ENCODE data around the gene ADAMTS13.
"Not testable (repeated sequence)": the region's sequence is repeated elsewhere in the genome, so short reads cannot be mapped to it uniquely, and the experiment has no call there.

Gene ADAMTS13

DNA sequence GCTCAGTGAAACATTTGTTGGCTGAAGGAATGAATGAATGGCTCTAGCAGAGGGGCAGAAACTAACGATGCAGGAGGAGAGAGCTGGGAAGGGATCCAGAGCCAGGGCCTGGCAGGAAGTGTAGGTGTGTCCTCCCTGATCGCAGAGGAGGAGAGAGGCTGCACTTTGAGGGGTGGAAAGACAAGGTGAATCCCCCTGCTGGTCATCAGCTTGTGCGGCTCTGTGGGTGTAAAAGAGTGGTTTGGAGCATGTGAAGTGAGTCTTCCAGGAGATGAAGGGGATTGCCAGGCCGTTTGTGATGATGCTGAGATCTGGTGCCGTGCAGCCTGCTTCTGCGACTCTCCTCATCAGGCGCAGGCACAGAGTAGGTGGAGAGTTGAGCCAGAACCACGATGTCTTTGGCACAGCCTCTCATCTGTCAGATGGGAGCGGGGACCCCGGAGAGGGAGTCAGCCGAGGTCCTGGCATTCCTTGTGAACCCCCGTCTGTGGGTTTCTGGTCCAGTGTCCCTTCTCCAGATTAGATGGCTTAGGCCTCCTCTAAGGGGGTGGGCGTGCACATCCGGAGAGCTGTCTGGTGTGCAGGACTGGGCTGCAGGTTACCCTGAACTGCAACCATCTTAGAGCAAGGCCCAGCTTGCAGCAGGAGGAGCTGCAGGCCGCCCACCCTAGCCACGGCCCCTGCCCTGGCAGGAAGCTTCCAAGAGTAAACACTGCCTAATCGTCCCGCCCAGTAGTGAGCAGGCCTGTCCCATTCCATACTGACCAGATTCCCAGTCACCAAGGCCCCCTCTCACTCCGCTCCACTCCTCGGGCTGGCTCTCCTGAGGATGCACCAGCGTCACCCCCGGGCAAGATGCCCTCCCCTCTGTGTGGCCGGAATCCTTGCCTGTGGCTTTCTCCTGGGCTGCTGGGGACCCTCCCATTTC is at the start of gene ADAMTS13:
Gene ADAMTS13, plus strand, starts transcription at position 753 of the 928 bp plus-strand sequence. Its CDS starts 77 bp downstream, at position 830.
- peak; percentile 57 to 62 for DNase-seq (ENCODE audit: low read depth in 2 of 2)

- no peak for DNase-seq (ENCODE audit: low read depth in 2 of 2)
Observed at GRCh38 chr9:133374612-133375115, 47.5 kb upstream of the ADAMTS13 start.

DNA sequence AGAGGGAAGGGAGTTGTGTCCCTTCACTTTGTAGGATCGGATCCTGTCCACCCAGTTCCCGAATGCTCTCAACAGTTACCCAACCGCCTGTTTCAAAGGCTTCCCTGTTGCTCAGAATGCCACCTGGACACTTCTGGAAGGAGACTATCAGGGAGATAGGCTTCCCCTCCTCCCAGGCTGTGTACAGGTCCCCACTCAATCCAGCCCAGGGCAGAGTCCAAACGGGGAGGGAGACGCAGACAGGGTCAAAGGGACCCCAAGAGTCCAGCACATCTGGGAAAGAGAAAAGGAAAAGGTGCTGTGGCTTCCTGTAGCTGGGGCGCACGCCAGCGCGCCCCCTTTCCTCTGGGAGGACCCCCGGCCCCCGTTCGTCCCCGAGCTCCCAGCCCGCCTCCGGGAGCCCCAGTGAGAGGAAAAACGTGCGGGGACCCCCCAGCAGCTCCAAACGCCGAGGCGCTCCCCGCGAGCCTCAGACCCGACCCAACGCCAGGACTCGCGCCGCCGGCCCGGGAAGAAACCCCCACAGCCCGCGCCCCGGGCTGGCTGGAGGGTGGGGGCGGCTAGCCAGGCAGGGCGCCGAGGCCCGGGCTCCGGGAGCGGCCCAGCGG is 46.9 kb upstream of the ADAMTS13 start:
- no peak for DNase-seq (ENCODE audit: low read depth in 2 of 2)

DNA sequence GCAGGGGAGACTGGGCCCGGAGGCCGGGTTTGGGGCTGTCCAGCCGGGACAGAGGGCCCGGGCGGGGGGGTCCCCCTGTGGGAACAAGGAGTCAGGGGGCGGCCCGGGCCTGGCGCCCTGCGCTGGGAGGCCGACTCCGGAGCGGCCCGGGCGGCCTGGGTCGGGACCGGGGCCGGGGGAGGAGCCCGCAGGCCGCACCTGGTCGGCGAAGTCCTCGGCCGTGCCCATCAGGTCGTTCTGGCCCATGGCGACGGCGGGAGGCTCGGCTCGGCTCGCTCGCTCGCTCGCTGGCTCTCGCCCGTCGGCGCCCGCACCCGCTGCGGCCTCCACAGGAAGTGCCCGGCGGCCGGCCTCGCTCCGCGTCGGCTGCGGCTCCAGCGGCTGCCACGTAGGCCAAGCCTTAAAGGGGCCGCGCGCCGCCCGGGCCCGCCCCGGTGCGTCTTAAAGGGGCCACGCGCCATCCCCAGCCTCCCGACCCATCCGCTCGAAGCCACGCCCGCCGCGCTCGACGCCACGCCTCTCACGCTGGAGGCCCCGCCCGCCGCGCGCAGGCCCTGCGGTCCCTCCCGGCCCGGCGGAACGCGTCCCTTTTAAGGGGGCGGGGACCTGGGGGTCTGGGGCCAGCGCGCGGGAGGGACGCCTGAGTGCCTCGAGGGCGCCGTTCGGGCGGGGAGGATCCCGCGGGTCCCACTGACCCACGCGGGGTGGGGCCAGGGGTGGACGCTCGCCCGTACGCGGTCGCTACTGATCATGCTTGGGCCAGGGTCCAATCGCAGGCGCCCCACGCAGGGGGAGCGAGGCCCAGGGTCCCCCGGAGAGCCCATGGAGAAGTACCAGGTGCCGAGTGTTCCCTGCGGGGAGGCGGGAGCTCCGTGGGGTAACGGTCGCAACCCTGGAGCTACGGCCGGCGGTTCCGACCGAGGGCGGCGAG is 46.2 kb upstream of the ADAMTS13 start, which contains the start of the genes STKLD1 and SURF4:
Gene STKLD1, plus strand, starts transcription at position 643 of the 931 bp plus-strand sequence. Its CDS starts 108 bp downstream, at position 751.
Gene SURF4, minus strand, starts transcription at position 337 of the 931 bp plus-strand sequence. Its CDS starts 91 bp downstream, at position 246.
- DNase-seq (ENCODE audit: low read depth in 2 of 2) = peak; percentile 94 to 96

DNA sequence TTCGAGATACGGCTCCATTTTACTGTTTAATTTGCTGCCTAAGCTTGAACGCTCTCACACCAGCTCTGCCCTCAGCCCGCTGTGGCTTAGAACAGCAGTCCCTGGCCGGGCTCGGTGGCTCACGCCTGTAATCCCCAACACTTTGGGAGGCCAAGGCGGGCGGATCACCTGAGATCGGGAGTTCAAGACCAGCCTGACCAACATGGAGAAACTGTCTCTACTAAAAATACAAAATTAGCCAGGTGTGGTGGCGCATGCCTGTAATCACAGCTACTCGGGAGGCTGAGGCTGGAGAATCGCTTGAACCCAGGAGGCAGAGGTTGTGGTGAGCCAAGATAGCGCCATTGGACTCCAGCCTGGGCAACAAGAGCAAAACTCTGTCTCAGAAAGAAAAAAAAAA is 44.9 kb upstream of the ADAMTS13 start:
- not testable (repeated sequence) for DNase-seq (ENCODE audit: low read depth in 2 of 2)

DNA sequence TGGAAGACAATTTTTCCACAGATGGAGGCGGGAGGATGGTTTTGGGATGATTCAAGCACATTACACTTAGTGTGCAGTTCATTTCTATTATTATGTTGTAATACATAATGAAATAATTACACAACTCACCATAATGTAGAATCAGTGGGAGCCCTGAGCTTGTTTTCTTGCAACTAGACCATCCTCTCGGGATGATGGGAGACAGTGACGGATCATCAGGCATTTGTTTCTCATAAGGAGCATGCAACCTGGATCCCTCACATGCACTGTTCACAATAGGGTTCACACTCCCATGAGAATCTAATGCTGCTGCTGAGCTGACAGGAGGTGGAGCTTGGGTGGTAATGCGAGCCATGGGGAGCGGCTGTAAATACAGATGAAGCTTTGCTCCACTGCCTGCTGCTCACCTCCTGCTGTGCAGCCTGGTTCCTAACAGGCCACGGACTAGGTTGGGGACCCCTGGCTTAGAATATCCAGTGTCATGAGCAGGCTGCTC is 44.4 kb upstream of the ADAMTS13 start:
- no peak for DNase-seq (ENCODE audit: low read depth in 2 of 2)

GRCh38 chr9:133378408-133378962 is 43.7 kb upstream of the ADAMTS13 start:
- DNase-seq (ENCODE audit: low read depth in 2 of 2) = no peak

- DNase-seq (ENCODE audit: low read depth in 2 of 2) = no peak
Observed at GRCh38 chr9:133379153-133380086, 42.7 kb upstream of the ADAMTS13 start.

DNA sequence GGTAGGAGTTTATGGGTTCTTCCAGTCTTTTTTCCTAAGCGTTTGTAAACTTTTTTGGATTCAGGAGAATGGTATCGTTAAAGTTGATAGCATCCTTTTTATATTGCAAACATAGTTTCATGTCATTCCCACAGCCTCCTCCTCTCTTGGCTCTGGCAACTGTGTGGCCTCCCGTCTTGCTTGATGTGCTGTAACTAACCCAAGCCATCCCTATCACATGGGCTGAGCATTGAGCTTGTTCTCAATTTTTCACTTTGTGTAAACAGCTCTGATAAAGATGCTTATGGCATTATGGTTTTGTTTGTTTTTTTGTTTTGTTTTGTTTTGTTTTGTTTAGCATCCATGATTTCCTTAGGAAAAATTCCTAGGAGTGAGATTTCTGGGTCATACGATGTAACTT is 41.4 kb upstream of the ADAMTS13 start:
- no peak for DNase-seq (ENCODE audit: low read depth in 2 of 2)

GRCh38 chr9:133382507-133383141 is 39.5 kb upstream of the ADAMTS13 start:
- no peak for DNase-seq (ENCODE audit: low read depth in 2 of 2)

DNA sequence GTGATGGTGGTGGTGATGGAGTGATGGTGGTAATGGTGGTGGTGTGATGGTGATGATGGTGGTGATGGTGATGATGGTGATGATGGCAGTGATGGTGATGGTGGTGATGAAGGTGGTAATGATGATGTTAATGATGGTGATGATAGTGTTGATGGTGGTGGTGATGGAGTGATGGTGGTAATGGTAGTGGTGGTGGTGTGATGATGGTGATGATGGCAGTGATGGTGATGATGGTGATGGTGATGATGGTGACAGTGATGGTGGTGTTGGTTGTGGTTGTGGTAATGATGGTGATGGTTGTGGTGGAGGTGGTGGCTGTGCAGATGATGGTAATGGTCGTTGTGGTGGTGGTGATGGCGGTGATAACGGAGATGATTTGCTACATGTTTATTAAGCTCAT is 38.7 kb upstream of the ADAMTS13 start:
- DNase-seq (ENCODE audit: low read depth in 2 of 2) = no peak

DNA sequence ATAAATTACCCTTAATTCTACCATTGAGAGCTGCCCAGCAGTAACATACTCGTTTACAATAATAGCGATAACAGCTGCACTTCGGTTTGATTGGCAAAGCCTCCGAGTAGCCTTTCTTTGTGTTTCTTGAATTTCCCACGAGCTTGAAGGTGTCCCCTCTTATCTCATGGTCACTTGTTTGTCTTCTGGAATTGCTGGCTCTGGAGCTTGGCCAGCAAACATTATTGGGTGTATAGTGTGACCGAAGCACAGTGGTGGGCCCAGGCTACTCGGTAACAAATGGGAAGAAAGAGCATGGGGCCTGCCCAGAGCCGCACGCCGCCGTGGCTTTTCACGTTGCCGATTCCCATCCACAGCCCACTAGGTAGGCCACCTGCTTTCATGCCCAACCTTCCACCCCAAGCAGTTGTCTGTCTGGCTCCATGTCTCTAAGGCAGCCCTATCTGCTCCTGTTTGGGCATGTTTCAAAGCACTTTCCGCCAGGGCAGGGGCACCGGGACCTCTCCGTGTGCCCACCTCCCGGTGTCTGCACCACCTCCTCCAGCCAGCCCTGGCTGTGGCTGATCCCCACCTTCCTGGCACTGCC is 37.3 kb upstream of the ADAMTS13 start:
- DNase-seq (ENCODE audit: low read depth in 2 of 2) = no peak

GRCh38 chr9:133385452-133385851 is 36.7 kb upstream of the ADAMTS13 start:
- DNase-seq (ENCODE audit: low read depth in 2 of 2) = no peak

- DNase-seq (ENCODE audit: low read depth in 2 of 2) = no peak
Observed at GRCh38 chr9:133386338-133386737, 35.8 kb upstream of the ADAMTS13 start.

GRCh38 chr9:133387680-133388079 is 34.5 kb upstream of the ADAMTS13 start:
- no peak for DNase-seq (ENCODE audit: low read depth in 2 of 2)

GRCh38 chr9:133389025-133389557 is 33.1 kb upstream of the ADAMTS13 start:
- DNase-seq (ENCODE audit: low read depth in 2 of 2) = no peak

- no peak for DNase-seq (ENCODE audit: low read depth in 2 of 2)
Observed at GRCh38 chr9:133389562-133389961, 32.6 kb upstream of the ADAMTS13 start.

GRCh38 chr9:133390713-133391112 is 31.5 kb upstream of the ADAMTS13 start:
- DNase-seq (ENCODE audit: low read depth in 2 of 2) = no peak

- DNase-seq (ENCODE audit: low read depth in 2 of 2) = not testable (repeated sequence)
Observed at GRCh38 chr9:133391449-133391848, 30.7 kb upstream of the ADAMTS13 start.
